CD4-positive, alpha-beta T cell (primary cell): ENCODE data around the gene GALNT7. TPM values are rescaled to one million over a fixed set of nuclear protein-coding genes. Genes with fewer than 3 reads are reported as not detected.

Experiments used
- ATAC-seq: fragments of 200-7000 bp; cut with Tn5 transposase; one replicate; pipeline ENCODE4 v1.10.0; 2022; ENCODE audit warnings: mild to moderate bottlenecking; ENCODE audit not compliant: poor library complexity
- CTCF ChIA-PET: fragments of 350-600 bp; sonication (Branson Sonifier 250); formaldehyde crosslinking; loops from one replicate; lab custom pipeline; 2021; ENCODE audit warnings: antibody characterized with exemption, inconsistent platforms; lab: Charles Lee
- POLR2A ChIA-PET: fragments of 350-600 bp; sonication (Branson Sonifier 250); formaldehyde crosslinking; loops from one replicate; lab custom pipeline; 2021; ENCODE audit warnings: antibody characterized with exemption, inconsistent platforms; lab: Charles Lee
- DNase-seq, 14 experiments: peaks; one replicate each; pipeline ENCODE4 v3.0.0-alpha.2; 2013 to 2020; ENCODE audit warnings: mixed read lengths in 2 of 14
- H3K27ac ChIP-seq, 2 donors: one replicate each; pipeline versions ENCODE4 v1.5.1 to v1.7.0; 2013; ENCODE audit warnings: low read length in 2 of 2, low read depth in 1 of 2, mild to moderate bottlenecking in 1 of 2
- H3K27me3 ChIP-seq, 2 experiments: 1 replicate in 1 of 2; 2 replicates in 1 of 2; pipeline versions ENCODE4 v1.6.1 to v1.7.0; 2013; ENCODE audit warnings: low read length in 2 of 2, control low read depth in 1 of 2, mild to moderate bottlenecking in 1 of 2, moderate library complexity in 1 of 2; ENCODE audit not compliant: insufficient read depth in 2 of 2, control insufficient read depth in 1 of 2
- H3K36me3 ChIP-seq: one replicate; pipeline ENCODE4 v1.6.1; 2013; ENCODE audit warnings: low read length, control low read depth; ENCODE audit not compliant: insufficient read depth
- H3K4me1 ChIP-seq: one replicate; pipeline ENCODE4 v1.6.1; 2013; ENCODE audit warnings: low read length, control low read depth; ENCODE audit not compliant: insufficient read depth
- H3K4me3 ChIP-seq: one replicate; pipeline ENCODE4 v1.5.1; 2013; ENCODE audit warnings: mild to moderate bottlenecking, low read length, moderate library complexity
- H3K9me3 ChIP-seq, 2 experiments: 1 replicate in 1 of 2; 2 replicates in 1 of 2; pipeline versions ENCODE4 v1.6.1 to v1.7.0; 2013; ENCODE audit warnings: low read length in 2 of 2, mild to moderate bottlenecking in 2 of 2, control low read depth in 1 of 2, moderate library complexity in 1 of 2; ENCODE audit not compliant: control insufficient read depth in 1 of 2, insufficient read depth in 1 of 2
- H3K27ac Mint-ChIP-seq: one replicate; pipeline ENCODE4 v1.8.0; 2020; ENCODE audit warnings: mixed read lengths
- H3K27me3 Mint-ChIP-seq: one replicate; pipeline ENCODE4 v1.8.0; 2021; ENCODE audit warnings: mixed read lengths
- H3K36me3 Mint-ChIP-seq: one replicate; pipeline ENCODE4 v1.8.0; 2021; ENCODE audit warnings: low read depth, mixed read lengths
- H3K4me1 Mint-ChIP-seq: one replicate; pipeline ENCODE4 v1.8.0; 2021; ENCODE audit warnings: low read depth, mixed read lengths
- H3K4me3 Mint-ChIP-seq: one replicate; pipeline ENCODE4 v1.8.0; 2020; ENCODE audit warnings: mild to moderate bottlenecking, mixed read lengths
- H3K9me3 Mint-ChIP-seq: one replicate; pipeline ENCODE4 v1.8.0; 2020; ENCODE audit warnings: mixed read lengths
- CTCF ChIP-seq: fragments of 200-600 bp; IDR thresholded peaks from one replicate; pipeline ENCODE4 v1.8.0; 2022; ENCODE audit warnings: antibody characterized with exemption, mild to moderate bottlenecking
- intact Hi-C, 2 experiments: fragments of 100-400 bp; cut with DNase I in 1 of 2; cut with micrococcal nuclease in 1 of 2; formaldehyde crosslinking; loops; one replicate each; pipeline versions ENCODE4 v1.15.1 to v1.9.0; 2023 to 2025; cut with DNase I, micrococcal nuclease
- total RNA-seq, 174 experiments: library from RNA in 2 of 174; stranded (reverse) in 2 of 174; gene quantifications; one replicate each; pipeline ENCODE4 v1.2.3 and lab custom pipeline; 2021 to 2026

GALNT7 gene
- total RNA-seq, 2 experiments from 2014 or later = 4.6 to 4.8 TPM

GRCh38 chr4:173226401-173226888, 57.8 kb downstream of the GALNT7 start:
- intact Hi-C loops = no loop called here
- Mint-ChIP-seq H3K9me3 (no peaks in the 10 kb centered on the region), H3K27me3 (no peaks in the 10 kb centered on the region), H3K27ac (no peak overlapping the region), H3K36me3 (peaks cover 4% of the 10 kb centered on the region), H3K4me1 (peaks cover 11% of the 10 kb centered on the region), H3K4me3 (no peak overlapping the region)
- no peak overlapping the region for H3K4me3 ChIP-seq
- no peak overlapping the region for H3K27ac ChIP-seq
- H3K9me3 ChIP-seq = no peaks in the 10 kb centered on the region
- no peaks in the 10 kb centered on the region for H3K27me3 ChIP-seq
- H3K36me3 ChIP-seq = no peaks in the 10 kb centered on the region
- ChIA-PET POLR2A (no interaction called here), CTCF (no interaction called here)
- ATAC-seq = no peak
- H3K4me1 ChIP-seq = no peaks in the 10 kb centered on the region
- no peak for DNase-seq
- no peak for TF ChIP-seq CTCF

GRCh38 chr4:173227756-173228155, 59.1 kb downstream of the GALNT7 start:
- ATAC-seq = no peak
- Histone ChIP-seq H3K4me3 (no peak overlapping the region), H3K4me1 (no peaks in the 10 kb centered on the region), H3K27me3 (no peaks in the 10 kb centered on the region), H3K27ac (no peak overlapping the region), H3K36me3 (no peaks in the 10 kb centered on the region), H3K9me3 (no peaks in the 10 kb centered on the region)
- ChIA-PET POLR2A (no interaction called here), CTCF (no interaction called here)
- intact Hi-C loops = no loop called here
- no peak for DNase-seq
- Mint-ChIP-seq H3K9me3 (no peaks in the 10 kb centered on the region), H3K4me3 (no peak overlapping the region), H3K27ac (no peak overlapping the region), H3K27me3 (no peaks in the 10 kb centered on the region), H3K36me3 (peaks cover 4% of the 10 kb centered on the region), H3K4me1 (peaks cover 11% of the 10 kb centered on the region)
- TF ChIP-seq CTCF = no peak

GRCh38 chr4:173230062-173230461, 61.5 kb downstream of the GALNT7 start:
- Mint-ChIP-seq H3K9me3 (no peaks in the 10 kb centered on the region), H3K27me3 (no peaks in the 10 kb centered on the region), H3K36me3 (no peaks in the 10 kb centered on the region), H3K27ac (no peak overlapping the region), H3K4me3 (no peak overlapping the region), H3K4me1 (peaks cover 4% of the 10 kb centered on the region)
- TF ChIP-seq CTCF = no peak
- intact Hi-C loops = no loop called here
- no peak overlapping the region for H3K27ac ChIP-seq
- POLR2A ChIA-PET = no interaction called here
- ATAC-seq = no peak
- CTCF ChIA-PET = interaction anchor here (1.2 kb wide), 1 partner anchor 13 kb away, joined by 3 read pairs; no protein-coding TSS in a partner anchor
- H3K4me1 ChIP-seq = no peaks in the 10 kb centered on the region
- H3K27me3 ChIP-seq = no peaks in the 10 kb centered on the region
- no peak overlapping the region for H3K4me3 ChIP-seq
- DNase-seq = no peak
- H3K9me3 ChIP-seq = no peaks in the 10 kb centered on the region
- H3K36me3 ChIP-seq = peaks cover 3% of the 10 kb centered on the region
